DLD1 (cell line): ENCODE measurements around the gene BCL11B.

Source experiments
- in situ Hi-C: cut with HindIII; loops from 2 replicates; pipeline ENCODE4 v1.10.0; 2017; ENCODE audit warnings: low sequenced_read_pairs

Gene BCL11B

DNA sequence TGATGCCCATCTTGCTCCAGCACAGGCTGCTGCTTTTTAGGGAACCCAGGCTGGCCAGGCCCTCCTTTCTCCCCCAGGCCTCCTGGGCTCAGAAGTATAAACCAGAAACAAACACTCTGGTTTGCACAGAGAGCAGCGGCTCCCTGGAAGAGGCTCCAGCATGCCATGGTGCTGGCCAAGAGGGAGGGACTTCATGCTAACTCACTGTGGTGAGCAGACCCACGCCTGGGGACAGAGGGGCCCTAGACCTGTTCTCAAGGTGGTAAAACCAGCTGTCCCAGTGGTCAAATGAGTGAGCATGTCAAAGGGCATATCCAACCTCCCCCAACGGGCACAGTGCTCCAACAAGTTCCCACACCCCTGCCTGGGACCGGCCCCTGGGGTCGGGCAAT lies 15.5 kb downstream of the BCL11B start:
- in situ Hi-C loops = no loop called here

DNA sequence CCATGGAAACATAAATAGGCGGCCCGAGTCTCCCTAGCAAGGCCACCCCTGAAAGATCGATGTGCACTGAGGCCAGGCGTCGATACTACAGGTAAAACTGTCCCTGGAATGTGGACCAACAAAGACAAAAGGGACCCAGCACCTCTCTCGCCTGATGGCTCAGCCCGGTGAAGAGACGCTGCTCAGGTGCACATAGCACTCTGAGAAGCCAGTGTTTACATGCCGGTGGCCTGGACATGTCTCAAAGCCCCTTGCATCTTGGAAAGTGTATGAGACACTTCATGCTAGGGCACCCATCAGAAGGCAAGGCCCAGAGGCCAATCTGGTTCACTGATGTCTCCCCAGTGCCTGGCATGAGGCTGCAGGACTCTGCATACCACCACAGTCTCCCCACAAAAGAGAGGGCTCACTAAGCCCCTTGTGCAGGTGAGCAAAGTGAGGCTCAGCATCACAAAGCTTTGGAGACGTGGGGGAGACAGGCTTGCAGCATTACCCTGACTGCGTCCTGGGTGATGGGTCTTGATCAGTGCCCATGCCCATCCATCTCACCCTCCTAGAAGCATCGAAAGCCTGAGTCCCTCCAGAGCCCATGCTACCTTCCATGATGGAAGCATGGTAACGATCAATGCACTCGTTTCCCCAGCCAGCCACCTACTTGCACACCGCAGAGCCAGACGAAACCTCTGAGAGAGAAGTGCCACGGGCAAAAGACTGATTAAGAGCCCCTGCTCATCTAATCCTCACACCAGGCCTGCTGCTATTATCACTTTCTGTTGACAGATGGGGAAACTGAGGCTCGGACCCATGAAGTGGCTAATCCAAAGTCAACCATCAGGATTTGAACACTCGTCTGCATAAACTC lies 16.1 kb downstream of the BCL11B start:
- in situ Hi-C loops = no loop called here

DNA sequence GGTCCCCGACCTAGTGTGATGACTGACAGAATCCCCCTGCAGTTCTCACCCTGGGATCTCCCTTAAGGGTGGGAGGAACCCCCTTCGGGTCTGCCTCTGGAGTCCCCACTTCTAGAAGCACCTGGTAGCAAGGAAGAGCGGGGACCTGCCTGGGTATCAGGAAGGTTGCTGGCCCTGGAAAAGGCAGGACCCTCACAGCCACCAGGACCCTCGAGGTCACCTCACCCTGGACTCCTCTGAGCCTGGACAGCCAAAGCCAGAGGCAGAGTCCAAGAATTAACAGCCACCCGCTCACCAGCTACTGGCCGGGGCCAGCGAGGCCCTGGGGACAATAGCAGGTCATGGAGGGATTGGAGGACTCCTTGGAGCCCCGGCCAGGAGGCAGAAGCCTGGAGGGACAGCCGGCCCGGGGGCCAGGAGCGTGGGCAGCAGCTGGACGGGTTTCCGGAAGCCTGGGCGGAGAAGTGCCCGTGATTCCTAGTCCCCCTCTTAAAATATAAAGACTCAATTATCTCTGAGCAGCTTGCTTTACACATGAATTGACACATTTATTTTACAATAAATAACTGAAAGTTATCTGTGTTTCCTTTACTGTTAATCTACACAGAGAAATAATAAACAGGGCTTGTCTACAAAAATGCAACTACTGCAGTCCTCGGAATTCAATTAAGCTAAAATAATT lies 17.5 kb downstream of the BCL11B start:
- in situ Hi-C loops = no loop called here

DNA sequence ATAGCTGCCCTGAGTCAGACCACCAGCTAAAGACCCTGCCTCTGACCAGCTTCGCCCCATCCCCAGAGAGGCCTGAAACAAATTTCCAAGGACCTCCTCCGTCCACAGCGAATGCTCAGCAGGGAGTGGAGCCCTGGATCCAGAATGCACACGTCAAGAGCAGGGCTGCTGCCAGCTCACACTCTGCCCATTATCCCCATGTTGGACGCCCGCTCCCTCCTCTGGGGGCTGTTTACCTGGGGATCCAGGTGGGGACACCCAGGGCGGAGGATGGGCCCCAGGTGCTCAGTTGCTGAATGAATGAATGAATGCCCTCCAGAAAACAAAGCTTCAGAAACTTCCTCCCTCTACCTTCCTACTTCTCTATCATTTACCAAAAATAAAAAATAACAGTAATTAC lies 18.1 kb downstream of the BCL11B start:
- in situ Hi-C loops = no loop called here

DNA sequence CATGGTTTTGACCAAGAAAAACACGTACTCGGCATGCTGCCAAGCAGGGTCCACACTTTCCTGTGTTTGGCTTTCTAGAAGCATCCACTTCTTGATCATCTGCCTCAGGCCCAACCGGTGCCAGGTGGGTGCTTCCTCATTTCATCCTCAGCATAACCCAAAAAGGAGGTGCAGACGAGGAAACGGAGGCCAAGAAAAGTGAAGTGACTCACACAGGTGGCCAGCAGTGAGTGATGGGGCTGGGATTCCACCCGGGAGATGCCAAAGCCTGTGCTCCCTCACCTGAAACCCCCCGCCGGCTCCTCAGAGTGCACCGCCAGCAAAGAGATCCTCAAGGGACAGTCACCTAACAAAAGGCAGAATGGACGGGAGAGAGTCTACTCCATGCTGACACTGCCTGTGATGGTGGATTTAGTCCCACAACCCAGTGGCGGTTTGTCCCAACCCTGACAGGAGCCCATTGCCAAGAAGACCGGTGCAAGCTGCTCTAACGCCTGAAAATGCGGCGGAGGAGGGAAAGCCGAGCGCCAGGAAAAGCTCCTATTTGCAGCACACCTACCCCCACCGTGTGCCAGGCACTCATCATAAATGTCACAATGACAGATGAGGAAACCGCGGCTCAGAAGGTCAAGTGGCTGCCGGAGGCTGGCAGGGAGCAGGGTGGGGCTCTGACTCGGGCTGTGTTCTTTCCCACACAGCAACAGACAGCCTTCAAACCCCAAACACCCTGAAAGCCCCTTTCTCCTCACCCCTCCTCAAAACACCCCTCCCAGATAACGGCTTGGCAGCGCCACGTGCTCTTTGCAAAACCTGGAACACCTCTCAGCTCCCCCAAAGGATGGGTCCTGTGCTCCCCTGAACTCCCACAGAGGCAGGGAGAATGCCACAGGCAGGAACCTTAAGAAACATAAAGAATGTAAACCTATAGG lies 18.8 kb downstream of the BCL11B start:
- in situ Hi-C loops = no loop called here

DNA sequence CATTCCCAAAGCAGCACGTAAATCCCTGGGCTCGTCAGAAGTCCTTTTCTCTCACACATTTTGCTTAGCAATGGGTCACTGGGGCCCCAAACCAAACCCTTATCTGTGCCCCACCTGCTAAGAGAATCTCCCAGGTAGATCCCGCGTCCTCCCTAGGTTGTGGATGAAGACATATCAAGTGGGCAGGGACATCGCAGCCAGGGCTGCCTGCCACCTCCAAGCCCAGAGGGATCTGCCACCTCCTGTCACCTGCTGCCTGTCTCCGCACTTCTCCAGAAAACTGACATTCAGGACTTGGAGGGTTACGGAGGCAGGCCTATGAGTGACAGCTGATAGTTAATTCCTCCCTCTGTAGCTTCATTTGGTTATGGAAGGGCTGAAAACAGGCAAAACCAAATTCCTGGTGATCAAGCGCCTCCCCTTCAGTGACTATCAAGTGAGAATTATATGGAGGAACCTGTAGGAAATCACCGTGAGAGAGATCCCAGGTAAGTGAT lies 19.5 kb downstream of the BCL11B start:
- in situ Hi-C loops = no loop called here

DNA sequence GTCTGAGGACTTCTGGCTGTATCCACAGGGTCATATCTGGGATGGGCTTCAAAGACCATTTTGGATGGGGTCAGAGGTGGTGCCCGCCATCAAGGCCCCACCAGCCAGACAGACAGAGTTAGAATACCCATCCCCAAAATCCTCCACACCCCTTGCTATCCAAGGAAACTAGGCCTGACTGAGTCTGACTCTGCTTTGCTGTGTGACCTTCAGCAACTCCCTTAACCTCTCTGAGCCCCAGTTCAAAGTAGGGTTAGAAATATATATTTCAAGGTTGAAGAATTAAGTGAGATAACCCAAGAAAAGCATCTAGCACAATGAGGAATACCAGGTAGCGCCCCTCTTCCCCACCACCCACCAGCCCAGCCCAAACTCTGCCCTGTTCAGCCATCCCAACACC lies 20.3 kb downstream of the BCL11B start:
- in situ Hi-C loops = no loop called here

DNA sequence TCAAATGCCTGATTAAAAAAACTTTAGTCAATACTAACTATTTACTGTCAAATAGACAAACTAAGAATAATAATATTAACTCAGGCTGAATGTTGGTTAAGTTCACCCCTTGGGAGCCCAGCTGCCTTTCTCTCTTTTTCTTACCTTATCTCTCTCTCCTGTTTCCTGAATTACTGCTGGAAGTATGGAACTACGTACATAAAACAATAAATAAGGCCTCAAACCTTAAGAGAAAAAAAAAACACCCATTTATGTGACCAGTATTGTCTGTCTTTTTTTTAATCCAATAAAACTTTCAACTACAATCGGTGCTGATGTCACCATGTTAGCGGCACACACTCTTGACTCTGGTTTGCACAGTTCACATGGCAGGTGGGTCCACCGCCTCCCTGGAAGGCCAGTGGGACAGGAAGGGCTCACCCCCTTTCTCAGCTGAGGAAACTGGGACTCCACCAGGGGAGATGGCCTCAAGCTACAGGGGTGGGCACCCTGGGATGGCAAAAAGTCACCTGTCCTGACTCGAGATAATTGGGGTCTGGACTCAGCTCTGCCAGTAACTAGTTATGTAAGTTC lies 21.3 kb downstream of the BCL11B start:
- in situ Hi-C loops = no loop called here

DNA sequence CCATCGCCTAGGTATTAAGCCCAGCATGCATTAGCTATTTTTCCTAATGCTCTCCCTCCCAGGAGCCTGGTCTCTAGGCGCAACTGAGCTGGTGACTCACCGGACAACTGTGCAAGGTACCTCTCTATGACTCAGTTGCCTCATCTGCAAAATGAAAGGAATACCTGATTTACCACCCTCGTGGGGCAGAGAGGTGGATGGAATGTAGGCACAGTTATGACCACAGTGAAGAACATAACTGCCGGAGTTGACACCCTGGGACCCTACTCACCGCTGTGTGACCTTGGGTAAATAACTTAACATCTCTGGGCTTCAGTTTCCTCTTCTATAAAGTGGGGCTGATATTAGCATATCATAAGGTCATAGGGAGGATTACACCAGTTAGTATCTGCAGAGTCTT lies 22.6 kb downstream of the BCL11B start:
- in situ Hi-C loops = no loop called here

DNA sequence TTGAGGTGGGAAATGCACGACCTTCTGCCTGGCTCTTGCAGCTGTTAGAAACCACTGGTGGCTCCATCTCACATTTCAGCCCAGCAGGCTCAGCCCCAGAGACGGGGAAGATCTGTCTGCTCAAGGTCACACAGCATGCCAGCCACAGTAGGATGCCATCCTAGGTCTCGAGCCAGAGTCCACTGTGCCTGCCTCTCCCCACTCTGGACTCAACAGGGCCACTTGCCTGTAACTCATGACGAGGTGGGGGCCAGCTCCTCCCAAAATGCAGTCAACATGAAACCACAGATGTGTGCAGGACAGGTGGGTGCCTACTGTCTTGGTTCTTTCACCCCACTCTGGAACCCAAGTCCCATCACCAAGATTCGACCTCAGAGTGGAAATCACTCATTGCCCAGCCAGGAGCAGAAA lies 23.2 kb downstream of the BCL11B start:
- in situ Hi-C loops = no loop called here

DNA sequence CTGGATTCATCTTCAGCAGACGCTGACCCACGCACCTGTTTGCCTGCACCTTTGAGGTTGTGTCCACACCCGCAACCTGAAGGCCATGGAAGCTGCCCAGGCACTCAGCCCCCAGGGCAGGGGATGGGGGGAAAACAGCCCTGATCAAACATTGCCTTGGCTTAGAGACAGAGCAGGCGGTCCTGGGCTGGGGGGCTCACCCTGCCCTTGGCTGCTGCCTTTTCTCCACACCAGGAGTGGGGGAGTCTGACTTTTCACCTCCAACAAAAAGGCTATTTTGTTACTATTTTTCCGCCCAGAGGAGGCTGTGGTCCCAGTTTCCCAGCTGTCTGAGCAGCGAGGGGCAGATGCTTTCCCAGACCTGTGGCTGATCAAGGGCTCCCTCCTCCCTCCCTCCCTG lies 24.2 kb downstream of the BCL11B start:
- in situ Hi-C loops = no loop called here

DNA sequence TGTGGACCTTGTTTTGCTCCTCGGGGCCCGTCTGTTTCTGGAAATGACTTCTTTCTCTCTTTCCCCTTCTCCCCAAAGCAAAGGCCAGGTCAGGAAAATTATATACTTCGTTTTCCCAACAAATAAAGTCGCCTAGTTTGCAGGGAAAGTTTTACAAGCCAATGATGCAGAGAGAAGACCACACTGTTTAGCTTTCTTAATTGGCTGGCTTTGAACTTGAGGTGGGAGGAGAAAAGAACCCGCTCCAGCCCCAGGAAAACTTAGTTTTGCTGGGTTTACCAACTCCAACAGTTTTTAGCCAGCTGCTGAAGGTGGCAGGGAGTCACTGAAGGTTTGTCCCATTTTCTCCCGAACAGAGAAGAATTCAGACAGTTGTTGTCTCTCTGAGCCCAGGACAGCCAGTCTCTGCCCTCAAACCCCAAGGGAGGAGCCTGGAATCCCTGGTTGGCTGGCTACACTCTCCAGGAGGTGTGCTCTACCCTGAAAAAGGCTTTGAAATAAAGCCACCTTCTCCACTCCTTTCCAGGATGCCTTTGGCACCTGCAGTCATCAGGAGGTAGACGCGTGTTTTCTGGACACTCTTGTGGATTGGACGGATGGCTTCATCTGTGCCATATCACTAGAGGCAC lies 24.8 kb downstream of the BCL11B start:
- in situ Hi-C loops = no loop called here

DNA sequence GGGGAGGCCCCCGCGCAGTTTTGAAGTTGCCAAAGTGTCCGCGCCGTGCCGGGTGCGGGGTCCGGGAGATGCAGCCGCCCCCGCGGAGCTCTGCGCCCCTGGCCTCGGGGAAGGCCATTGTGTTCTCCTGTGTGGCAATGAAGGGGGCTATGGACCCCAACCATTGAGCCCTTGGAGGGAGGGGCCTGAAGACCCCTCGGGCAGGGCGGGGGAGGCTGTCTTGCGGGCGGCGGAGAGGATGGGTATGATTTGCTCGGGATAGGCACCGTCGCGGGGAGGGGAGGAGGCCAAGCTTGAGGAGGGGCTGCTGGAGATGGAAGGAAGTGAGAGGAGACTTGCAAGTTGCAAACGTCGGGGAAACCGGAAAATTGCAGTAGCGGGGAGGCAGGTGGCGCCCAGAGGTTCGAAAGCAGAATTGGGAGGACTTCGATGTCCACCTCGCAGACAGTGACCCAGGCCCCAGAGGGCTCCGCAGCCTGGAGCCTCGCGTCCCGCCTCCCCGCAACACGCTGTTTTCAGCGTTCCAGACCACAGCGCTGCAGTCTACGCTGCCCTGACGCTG lies 25.4 kb downstream of the BCL11B start:
- in situ Hi-C loops = no loop called here

DNA sequence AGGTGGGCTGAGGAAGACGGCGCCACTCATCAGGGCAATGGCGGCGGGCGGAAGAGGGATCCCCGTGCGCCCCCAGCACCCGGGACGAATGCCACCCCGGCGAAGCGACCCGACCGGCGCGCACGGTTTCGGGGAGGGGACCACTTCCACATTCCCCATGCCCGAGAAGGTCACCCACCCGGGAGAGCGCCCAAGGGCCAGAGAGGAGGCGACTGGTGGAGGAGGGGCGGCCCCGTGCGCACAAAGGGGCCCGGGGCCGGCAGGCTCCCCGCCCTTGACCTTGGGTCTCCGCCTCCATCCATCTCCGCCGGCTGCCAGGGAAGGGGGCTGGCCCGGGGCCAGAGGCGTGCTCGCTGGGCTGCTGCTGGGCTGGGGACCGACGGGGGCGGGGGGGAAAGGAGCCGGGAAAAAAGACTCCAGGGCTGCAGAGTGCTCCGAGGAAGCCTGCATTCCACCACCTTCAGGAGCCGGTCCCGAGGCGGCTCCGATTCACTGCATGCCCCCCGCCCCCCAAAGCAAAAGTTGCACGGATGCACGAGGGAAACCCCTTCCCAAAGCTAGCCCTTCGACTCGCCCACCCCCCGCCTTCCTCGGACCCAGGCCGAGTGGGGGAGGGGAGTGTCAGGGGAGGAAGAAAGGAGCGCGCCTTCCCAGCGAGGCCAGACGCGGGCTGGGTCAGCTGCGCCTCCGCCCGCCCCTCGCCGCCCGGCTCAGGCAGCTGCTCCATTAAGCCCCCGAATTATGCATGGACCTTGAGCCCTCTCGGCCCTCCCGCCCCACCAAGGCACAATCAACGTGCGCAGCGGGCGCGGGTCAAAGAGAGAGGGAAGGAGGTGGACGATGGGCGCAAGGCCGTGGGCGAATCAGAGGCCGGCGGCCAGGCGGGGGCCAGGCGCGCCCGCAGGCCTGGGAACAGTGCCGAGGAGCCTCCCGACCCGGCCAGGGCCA lies 26.2 kb downstream of the BCL11B start:
- in situ Hi-C loops = no loop called here

DNA sequence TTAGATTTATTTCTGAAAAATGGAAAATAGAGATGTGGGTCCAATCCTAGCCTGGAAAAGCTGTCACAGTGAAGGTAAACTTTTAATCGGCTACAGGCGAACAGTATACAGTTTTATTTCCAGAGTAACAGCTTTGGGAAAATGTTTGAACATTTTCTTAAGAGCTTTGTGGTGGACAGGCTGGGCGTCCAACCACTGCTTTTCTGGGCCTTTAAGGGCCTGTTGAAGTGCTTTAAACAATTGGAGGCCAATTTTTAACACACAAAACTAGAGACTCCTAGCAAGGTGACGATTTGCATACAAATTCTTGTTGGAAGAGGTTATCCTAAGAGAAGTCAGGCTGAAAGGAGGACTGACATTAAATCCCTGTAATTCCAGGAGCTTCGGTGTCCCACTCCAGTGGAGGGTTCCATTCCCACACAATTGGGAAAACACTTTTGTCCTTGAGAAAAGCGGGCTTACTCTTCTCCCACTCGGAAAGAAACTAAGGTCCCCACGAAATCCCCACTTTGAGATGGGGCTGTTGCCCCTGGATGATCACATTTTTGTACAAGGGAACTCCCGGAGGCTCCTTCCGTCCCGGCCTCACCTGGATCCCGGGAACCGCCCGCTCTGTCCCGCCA lies 26.9 kb downstream of the BCL11B start:
- in situ Hi-C loops = no loop called here

DNA sequence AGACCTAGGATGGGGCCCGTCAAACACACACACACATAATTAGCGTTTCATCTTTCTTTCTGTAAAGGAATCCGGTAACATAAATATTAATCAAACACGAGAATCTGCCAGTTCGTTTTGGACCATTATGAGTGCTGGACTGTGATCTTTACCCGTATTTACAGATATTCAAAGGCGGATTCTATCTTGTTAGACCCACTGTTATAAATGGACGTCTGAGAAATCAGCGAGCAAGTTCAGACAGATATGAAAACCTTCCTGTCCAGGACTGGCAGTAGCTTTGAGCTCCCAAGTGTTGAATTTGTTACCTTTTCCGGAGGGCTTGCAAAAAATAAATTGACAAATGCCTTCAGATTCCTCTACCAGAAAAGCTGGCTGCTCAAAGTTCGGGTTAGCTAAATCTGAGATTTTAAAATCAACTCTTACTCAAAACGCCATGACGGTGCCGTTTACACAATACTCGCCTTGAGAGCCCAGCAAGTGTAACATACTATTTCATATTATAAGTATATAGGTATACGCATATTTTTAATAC lies 27.6 kb downstream of the BCL11B start:
- in situ Hi-C loops = no loop called here

DNA sequence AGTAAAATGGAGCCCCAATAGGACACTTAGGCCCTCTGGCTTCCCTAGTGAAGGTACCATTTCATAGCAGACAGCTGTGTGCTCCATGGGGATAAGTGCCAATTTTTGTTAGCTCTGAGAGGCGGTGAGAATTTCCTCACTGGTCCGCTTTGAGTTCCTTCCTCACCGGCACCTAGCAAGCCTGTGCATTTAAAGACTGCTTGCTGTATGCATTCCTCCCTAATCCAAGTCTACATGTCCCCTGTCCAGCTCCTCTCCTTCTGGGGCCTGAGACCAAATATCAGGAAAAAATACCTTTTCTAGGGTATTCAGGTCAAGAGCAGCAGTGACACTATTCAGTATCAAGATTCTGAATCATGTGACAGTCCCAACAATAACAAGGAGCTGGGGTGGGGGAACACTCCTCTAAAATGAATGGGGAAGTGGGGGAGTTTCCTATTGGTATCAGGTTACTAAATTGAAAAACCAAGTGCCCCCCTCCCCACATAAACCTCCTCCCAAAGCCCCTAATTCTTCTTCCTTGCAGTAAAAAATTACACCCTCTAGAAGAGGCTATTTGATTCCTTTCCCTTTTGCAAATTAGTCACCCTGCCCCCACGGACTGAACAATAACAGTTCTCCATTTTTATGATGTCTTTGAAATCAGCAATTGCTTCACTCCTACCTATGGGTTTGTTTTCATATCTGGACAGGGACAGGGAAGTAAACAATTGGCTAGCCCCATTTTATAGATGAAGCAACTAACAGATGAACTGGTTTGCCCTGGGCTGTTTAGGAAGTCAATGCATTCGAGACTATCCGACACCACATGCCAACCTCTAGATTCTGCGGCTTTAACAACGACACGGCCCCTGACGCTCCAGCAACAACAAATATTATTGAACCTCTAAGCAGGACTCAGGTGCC lies 28.9 kb downstream of the BCL11B start:
- in situ Hi-C loops = no loop called here
